SK-N-MC (cell line): ENCODE data around the gene MORN5.

Experiments
- DNase-seq: peaks from one replicate; pipeline ENCODE4 v3.0.0-alpha.2; 2011; ENCODE audit warnings: low read depth, low spot score
- H3K27ac ChIP-seq: fragments of 200-600 bp; sonication (generic); 2 replicates; pipeline ENCODE4 v1.5.1; 2016; ENCODE audit warnings: mixed run types
- H3K36me3 ChIP-seq: fragments of 200-600 bp; sonication (generic); 2 replicates; pipeline ENCODE4 v1.6.1; 2017; ENCODE audit warnings: antibody characterized with exemption, low read length, mixed read lengths; ENCODE audit not compliant: insufficient read depth
- H3K4me3 ChIP-seq: fragments of 200-600 bp; sonication (generic); 2 replicates; pipeline ENCODE4 v1.5.1; 2016
- H3K9ac ChIP-seq: fragments of 200-600 bp; sonication (generic); 2 replicates; pipeline ENCODE4 v1.8.0; 2017; ENCODE audit warnings: mixed run types, mixed read lengths; ENCODE audit not compliant: insufficient read length
- H3K9me3 ChIP-seq: fragments of 200-600 bp; sonication (generic); 2 replicates; pipeline ENCODE4 v1.6.1; 2017; ENCODE audit warnings: low read depth, mild to moderate bottlenecking, antibody characterized with exemption, low read length, moderate library complexity, mixed read lengths
- EZH2 ChIP-seq: fragments of 200-600 bp; sonication (generic); IDR thresholded peaks from one replicate; pipeline ENCODE4 v1.6.1; 2017; ENCODE audit warnings: antibody characterized with exemption
- FOXP2 ChIP-seq: optimal IDR thresholded peaks from 2 replicates; pipeline ENCODE3; 2011; ENCODE audit warnings: mild to moderate bottlenecking, moderate library complexity; ENCODE audit not compliant: insufficient read depth; ENCODE audit errors: extremely low read length, control extremely low read depth
- POLR2AphosphoS5 ChIP-seq: IDR thresholded peaks from 2 replicates; pipeline ENCODE4 v1.6.1; 2012; ENCODE audit warnings: mild to moderate bottlenecking, low read depth, low read length, borderline replicate concordance

Gene MORN5

DNA sequence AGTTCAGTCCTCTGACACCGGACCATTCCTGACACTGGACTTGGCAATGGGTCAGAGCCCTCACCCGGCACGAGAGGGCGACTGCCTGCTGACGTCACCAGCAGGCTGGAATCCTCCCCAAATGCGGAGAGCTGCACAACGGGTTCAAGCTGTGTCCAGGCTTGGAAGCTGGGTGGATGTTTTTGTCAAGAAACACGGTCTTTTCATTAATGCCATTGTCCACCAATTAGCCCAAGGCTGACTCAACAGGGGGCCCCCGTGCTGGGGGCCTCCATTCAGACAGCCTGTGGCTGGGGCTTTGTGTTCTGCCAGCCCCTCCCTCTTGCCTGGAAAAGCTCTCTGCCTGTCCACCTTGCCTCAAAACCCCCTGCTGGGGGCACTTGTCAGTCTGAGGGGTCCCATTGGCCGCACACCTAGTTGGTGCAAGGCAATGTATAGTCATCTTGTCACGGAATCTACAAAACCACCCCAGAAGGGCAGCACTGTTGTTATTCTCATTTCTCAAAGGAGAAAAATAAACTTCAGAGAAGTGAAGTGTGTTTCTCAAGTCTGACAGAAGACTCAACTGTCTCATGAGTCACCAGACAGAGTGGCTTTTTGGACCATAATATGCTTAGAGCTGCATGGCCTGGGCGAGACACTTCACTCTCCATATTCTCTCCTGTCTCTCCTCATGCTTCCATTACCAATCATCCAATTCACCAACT is 24.7 kb upstream of the MORN5 start:
- H3K9ac ChIP-seq: no peak overlapping the region
- no peaks in the 10 kb centered on the region for H3K9me3 ChIP-seq
- H3K27ac ChIP-seq: no peak overlapping the region
- DNase-seq: no peak
- no peaks in the 10 kb centered on the region for H3K36me3 ChIP-seq
- TF ChIP-seq EZH2 (no peak), POLR2AphosphoS5 (no peak), FOXP2 (no peak)
- no peak overlapping the region for H3K4me3 ChIP-seq

- Histone ChIP-seq H3K36me3 (no peaks in the 10 kb centered on the region), H3K4me3 (no peak overlapping the region), H3K27ac (no peak overlapping the region), H3K9ac (no peak overlapping the region), H3K9me3 (no peaks in the 10 kb centered on the region)
- no peak for DNase-seq
- TF ChIP-seq POLR2AphosphoS5 (no peak), EZH2 (no peak), FOXP2 (no peak)
Observed at GRCh38 chr9:122135529-122135859, 24.2 kb upstream of the MORN5 start.

DNA sequence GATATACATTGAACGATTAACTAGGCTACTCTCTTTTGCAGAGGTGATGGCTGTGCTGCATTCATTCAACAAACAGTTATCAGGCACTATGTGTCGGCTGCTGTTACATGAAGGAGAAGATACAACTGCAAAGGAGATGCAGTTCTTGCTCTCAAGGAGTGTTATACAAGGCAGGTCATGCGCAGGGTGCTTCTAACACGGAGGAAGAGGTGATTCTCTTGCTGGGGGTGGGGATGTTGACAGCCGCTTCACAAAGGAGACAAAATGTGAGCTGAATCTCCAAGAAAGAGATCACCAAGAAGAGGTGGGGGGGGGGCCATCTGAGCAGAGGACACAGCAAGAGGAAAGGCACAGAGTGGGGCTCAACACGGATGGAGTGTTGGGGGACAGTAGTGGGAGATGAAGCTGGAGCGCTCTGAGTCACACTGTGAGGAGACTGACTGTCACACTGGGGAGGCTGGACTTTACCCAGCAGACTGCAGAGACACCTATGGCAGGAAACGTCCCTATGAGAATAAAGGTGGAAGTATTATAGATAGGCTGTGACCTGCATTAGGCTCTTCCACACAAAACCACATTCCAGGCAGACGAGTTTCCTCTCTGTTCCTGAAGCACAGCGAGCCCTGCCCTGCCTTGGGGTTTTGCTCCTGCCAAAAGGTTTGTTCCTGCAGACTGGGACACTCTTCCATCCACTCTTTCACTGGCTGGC is 21.0 kb upstream of the MORN5 start:
- Histone ChIP-seq H3K27ac (no peak overlapping the region), H3K36me3 (peaks cover 19% of the 10 kb centered on the region), H3K9me3 (no peaks in the 10 kb centered on the region), H3K9ac (no peak overlapping the region), H3K4me3 (no peak overlapping the region)
- TF ChIP-seq EZH2 (no peak), POLR2AphosphoS5 (no peak), FOXP2 (no peak)
- DNase-seq: no peak

GRCh38 chr9:122140368-122141193 is 19.1 kb upstream of the MORN5 start:
- Histone ChIP-seq H3K27ac (no peak overlapping the region), H3K9me3 (no peaks in the 10 kb centered on the region), H3K36me3 (peaks cover 38% of the 10 kb centered on the region), H3K4me3 (no peak overlapping the region), H3K9ac (no peak overlapping the region)
- TF ChIP-seq EZH2 (no peak), FOXP2 (no peak), POLR2AphosphoS5 (no peak)
- no peak for DNase-seq

GRCh38 chr9:122141671-122142070 is 18.0 kb upstream of the MORN5 start:
- H3K27ac ChIP-seq: no peak overlapping the region
- no peak overlapping the region for H3K4me3 ChIP-seq
- H3K36me3 ChIP-seq: peaks cover 49% of the 10 kb centered on the region
- no peak overlapping the region for H3K9ac ChIP-seq
- TF ChIP-seq FOXP2 (no peak), EZH2 (no peak), POLR2AphosphoS5 (no peak)
- no peak for DNase-seq
- no peaks in the 10 kb centered on the region for H3K9me3 ChIP-seq

DNA sequence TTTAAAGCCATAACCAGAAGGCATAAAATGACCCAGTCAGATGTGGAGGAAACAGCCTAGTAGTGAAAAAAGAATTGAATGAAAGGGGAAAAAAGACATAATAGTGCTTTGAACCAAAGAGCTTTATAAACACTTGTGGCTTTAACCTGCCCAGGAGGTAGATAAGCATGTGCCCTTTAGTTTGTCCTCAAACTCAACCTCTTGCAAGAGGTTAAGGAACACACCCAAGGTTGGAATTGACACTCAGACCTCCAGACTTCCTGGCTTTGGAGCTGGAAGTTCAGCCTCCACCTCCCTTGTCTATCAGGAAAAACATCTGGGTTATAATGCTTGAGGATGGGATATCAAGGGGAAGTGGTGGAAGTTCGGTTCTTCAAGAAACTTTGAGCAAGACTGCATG is 16.4 kb upstream of the MORN5 start:
- no peak overlapping the region for H3K27ac ChIP-seq
- H3K9me3 ChIP-seq: no peaks in the 10 kb centered on the region
- DNase-seq: no peak
- no peak overlapping the region for H3K4me3 ChIP-seq
- H3K36me3 ChIP-seq: peaks cover 64% of the 10 kb centered on the region
- no peak for TF ChIP-seq FOXP2
- H3K9ac ChIP-seq: no peak overlapping the region

DNA sequence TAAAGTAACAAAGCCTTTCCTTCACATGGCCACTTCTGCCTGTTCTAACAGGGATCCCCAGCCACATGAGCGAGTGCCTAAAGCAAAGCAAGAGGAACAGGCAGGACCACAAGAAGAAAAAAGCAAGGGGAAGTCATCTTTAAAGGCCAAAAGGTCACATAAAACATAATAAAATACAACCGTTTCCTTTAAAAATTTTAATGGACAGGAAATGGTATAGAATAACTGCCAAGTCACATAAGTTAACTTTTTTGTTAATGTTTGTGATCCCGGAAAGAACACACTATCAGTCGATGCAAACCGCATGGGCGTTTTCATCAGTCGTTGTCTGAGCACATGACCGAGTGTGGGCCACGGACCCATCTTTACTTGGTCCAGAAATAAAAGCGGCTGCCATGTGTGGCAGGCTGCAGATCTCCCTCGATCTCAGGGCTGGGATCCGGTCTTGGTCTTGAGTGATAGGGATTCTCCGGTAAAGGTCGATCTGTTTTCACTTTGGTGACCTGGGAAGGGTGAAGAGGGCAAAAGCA is 15.8 kb upstream of the MORN5 start:
- Histone ChIP-seq H3K27ac (no peak overlapping the region), H3K4me3 (no peak overlapping the region), H3K36me3 (peaks cover 70% of the 10 kb centered on the region), H3K9ac (no peak overlapping the region), H3K9me3 (no peaks in the 10 kb centered on the region)
- no peak for TF ChIP-seq FOXP2
- TF ChIP-seq POLR2AphosphoS5: no peak
- TF ChIP-seq EZH2: no peak
- no peak for DNase-seq
